Nephron (organoid): ENCODE results near the gene RREB1.

Experiments used
- H3K27ac Mint-ChIP-seq, 3 experiments: 2 replicates each; pipeline ENCODE4 v1.8.0; 2020; ENCODE audit warnings: mixed read lengths in 3 of 3, mild to moderate bottlenecking in 2 of 3, moderate library complexity in 1 of 3
- H3K27me3 Mint-ChIP-seq: 2 replicates; pipeline ENCODE4 v1.8.0; 2021; ENCODE audit warnings: low read depth, mild to moderate bottlenecking, moderate library complexity, mixed read lengths
- H3K36me3 Mint-ChIP-seq: 2 replicates; pipeline ENCODE4 v1.8.0; 2020; ENCODE audit warnings: low read depth, mixed read lengths
- H3K4me1 Mint-ChIP-seq: 2 replicates; pipeline ENCODE4 v1.8.0; 2020; ENCODE audit warnings: mixed read lengths
- H3K4me3 Mint-ChIP-seq, 3 experiments: 2 replicates each; pipeline ENCODE4 v1.8.0; 2020; ENCODE audit warnings: mild to moderate bottlenecking in 3 of 3, mixed read lengths in 3 of 3, moderate library complexity in 2 of 3
- H3K9me3 Mint-ChIP-seq: 2 replicates; pipeline ENCODE4 v1.8.0; 2020; ENCODE audit warnings: mixed read lengths
- CTCF ChIP-seq, 3 experiments: fragments of 200-600 bp; sonication (generic); IDR thresholded peaks; one replicate each; pipeline ENCODE4 v1.5.0; 2021; ENCODE audit warnings: antibody characterized with exemption in 3 of 3; ENCODE audit not compliant: unreplicated experiment in 3 of 3

Gene RREB1

GRCh38 chr6:7151381-7151780 is 43.6 kb downstream of the RREB1 start:
- peaks cover 75% of the 10 kb centered on the region for H3K4me1 Mint-ChIP-seq
- no peaks in the 10 kb centered on the region for H3K36me3 Mint-ChIP-seq
- peak overlapping the region; percentile 36 to 46 (median 46) for H3K27ac Mint-ChIP-seq
- TF ChIP-seq CTCF (IDR thresholded peaks at IDR 0.05; ENCODE audit: unreplicated experiment in 3 of 3), result no peak
- no peaks in the 10 kb centered on the region for H3K27me3 Mint-ChIP-seq
- no peaks in the 10 kb centered on the region for H3K9me3 Mint-ChIP-seq
- no peak overlapping the region for H3K4me3 Mint-ChIP-seq

GRCh38 chr6:7152462-7152861 is 44.7 kb downstream of the RREB1 start:
- Mint-ChIP-seq H3K27me3 (no peaks in the 10 kb centered on the region), H3K9me3 (no peaks in the 10 kb centered on the region), H3K4me3 (no peak overlapping the region), H3K36me3 (no peaks in the 10 kb centered on the region), H3K4me1 (peaks cover 71% of the 10 kb centered on the region), H3K27ac (peak overlapping the region; percentile 2 to 46 (median 9))
- no peak for TF ChIP-seq CTCF (IDR thresholded peaks at IDR 0.05; ENCODE audit: unreplicated experiment in 3 of 3)

- Mint-ChIP-seq H3K27ac (peak overlapping the region in 1 of 3 experiments; percentile 79), H3K9me3 (no peaks in the 10 kb centered on the region), H3K27me3 (no peaks in the 10 kb centered on the region), H3K36me3 (no peaks in the 10 kb centered on the region), H3K4me1 (peaks cover 78% of the 10 kb centered on the region), H3K4me3 (no peak overlapping the region)
- no peak for TF ChIP-seq CTCF (IDR thresholded peaks at IDR 0.05; ENCODE audit: unreplicated experiment in 3 of 3)
Observed at GRCh38 chr6:7153789-7154188, 46.0 kb downstream of the RREB1 start.

- Mint-ChIP-seq H3K36me3 (no peaks in the 10 kb centered on the region), H3K4me3 (peak overlapping the region in 2 of 3 experiments; percentile 27 to 49), H3K9me3 (no peaks in the 10 kb centered on the region), H3K4me1 (peaks cover 85% of the 10 kb centered on the region), H3K27me3 (no peaks in the 10 kb centered on the region), H3K27ac (peak overlapping the region; percentile 37 to 79 (median 65))
- TF ChIP-seq CTCF (IDR thresholded peaks at IDR 0.05; ENCODE audit: unreplicated experiment in 3 of 3), result no peak
Observed at GRCh38 chr6:7154341-7155139, 46.8 kb downstream of the RREB1 start.

DNA sequence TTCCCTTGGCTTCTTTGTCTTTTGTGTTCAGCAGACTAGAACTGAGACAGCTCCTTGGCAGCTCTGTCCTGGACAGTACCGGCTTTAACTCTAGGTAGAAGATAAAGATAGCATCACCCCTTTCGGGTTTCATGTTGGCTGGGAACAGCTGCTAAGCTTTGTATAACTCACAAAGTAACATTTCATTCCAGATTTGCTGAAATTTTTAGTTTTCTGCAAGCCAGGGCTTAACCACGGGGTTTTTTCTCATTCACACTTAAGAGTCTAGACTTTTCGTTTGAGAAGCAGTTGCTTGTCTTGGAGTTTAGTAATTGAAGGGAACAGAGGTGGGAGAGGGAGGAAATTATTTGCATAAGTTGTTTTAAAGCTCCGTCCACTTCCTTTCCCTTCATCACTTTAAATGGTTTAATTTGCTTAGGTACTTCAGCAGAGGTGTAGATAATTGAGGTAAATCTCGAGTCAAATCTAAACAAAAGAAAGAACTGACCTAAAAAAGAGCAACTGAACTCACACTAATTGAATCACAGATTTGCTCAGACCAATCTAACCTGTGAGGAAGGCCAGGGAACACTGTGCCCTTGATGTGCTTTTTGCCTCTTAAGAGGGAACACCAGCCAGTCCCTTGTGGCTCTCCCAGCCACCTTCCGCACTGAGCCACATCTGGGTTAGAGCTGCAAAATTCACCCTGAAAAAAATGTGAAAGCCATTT is 48.3 kb downstream of the RREB1 start:
- H3K9me3 Mint-ChIP-seq, result no peaks in the 10 kb centered on the region
- no peak overlapping the region for H3K4me3 Mint-ChIP-seq
- H3K27ac Mint-ChIP-seq, result peak overlapping the region; percentile 37 to 79 (median 65)
- H3K4me1 Mint-ChIP-seq, result peaks cover 76% of the 10 kb centered on the region
- no peaks in the 10 kb centered on the region for H3K36me3 Mint-ChIP-seq
- no peak for TF ChIP-seq CTCF (IDR thresholded peaks at IDR 0.05; ENCODE audit: unreplicated experiment in 3 of 3)
- H3K27me3 Mint-ChIP-seq, result no peaks in the 10 kb centered on the region
